ENCODE measurements around the gene CELF2.

DNA sequence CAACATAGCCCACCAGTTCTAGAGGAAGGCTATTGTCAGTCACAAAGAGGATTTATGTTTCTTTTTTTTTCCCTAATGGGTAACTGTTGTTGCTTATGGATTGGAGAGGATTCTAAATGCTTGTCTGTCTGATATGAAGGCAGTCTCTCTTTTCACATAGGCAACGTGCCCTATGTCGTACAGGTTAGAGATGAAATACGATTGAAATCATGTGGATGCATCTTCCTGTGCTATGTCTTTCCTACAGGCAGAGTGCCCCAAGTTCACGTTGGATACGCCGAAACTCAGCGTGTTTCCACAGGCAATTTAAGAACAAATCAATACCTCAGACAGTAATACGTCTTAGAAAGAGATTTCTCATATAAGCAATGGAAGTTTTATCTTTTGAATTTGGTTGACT, 93.8 kb downstream of the CELF2 start:
- no peak for TF ChIP-seq POLR2A (IDR thresholded peaks at IDR 0.05)
- TF ChIP-seq, protein P1, sequence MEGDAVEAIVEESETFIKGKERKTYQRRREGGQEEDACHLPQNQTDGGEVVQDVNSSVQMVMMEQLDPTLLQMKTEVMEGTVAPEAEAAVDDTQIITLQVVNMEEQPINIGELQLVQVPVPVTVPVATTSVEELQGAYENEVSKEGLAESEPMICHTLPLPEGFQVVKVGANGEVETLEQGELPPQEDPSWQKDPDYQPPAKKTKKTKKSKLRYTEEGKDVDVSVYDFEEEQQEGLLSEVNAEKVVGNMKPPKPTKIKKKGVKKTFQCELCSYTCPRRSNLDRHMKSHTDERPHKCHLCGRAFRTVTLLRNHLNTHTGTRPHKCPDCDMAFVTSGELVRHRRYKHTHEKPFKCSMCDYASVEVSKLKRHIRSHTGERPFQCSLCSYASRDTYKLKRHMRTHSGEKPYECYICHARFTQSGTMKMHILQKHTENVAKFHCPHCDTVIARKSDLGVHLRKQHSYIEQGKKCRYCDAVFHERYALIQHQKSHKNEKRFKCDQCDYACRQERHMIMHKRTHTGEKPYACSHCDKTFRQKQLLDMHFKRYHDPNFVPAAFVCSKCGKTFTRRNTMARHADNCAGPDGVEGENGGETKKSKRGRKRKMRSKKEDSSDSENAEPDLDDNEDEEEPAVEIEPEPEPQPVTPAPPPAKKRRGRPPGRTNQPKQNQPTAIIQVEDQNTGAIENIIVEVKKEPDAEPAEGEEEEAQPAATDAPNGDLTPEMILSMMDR (IDR thresholded peaks at IDR 0.05) = no peak

Data from thyroid gland (tissue), 4 donors.